T-cell (primary cell): ENCODE data around the gene TSGA10. TPM values are rescaled to one million over a fixed set of nuclear protein-coding genes. Genes with fewer than 3 reads are reported as not detected.

Experiments
- ATAC-seq, 4 experiments: fragments of 200-7000 bp in 3 of 4; fragments of 150-1000 bp in 1 of 4; cut with Tn5 transposase; replicated peaks in 1 of 4; 1 replicate in 3 of 4; 2 replicates in 1 of 4; pipeline ENCODE4 v1.10.0; 2021; ENCODE audit warnings: moderate library complexity in 3 of 4, mild to moderate bottlenecking in 2 of 4, moderate number of reproducible peaks in 1 of 4
- CTCF ChIA-PET, 2 donors: fragments of 300-600 bp; sonication (Branson Sonifier 250); formaldehyde crosslinking; loops; one replicate each; lab custom pipeline; 2022; ENCODE audit warnings: antibody characterized with exemption in 2 of 2; lab: Charles Lee
- POLR2A ChIA-PET, 2 donors: fragments of 300-600 bp; sonication (Branson Sonifier 250); formaldehyde crosslinking; loops; one replicate each; lab custom pipeline; 2022; ENCODE audit warnings: antibody characterized with exemption in 2 of 2; lab: Charles Lee
- DNase-seq, 35 experiments: peaks; one replicate each; pipeline versions ENCODE4 v3.0.0 to v3.0.0-alpha.2; 2013 to 2023
- H3K27ac ChIP-seq: one replicate; pipeline ENCODE4 v1.5.1; 2013; ENCODE audit warnings: low read length
- H3K27me3 ChIP-seq, 2 experiments: replicated peaks in 1 of 2; 1 replicate in 1 of 2; 2 replicates in 1 of 2; pipeline versions ENCODE4 v1.6.1 to v1.7.0; 2013; ENCODE audit warnings: low read length in 1 of 2, mixed read lengths in 1 of 2; ENCODE audit not compliant: control insufficient read depth in 2 of 2, insufficient read depth in 2 of 2; ENCODE audit errors: extremely low read depth in 1 of 2
- H3K36me3 ChIP-seq, 2 donors: 1 replicate in 1 of 2; 2 replicates in 1 of 2; pipeline versions ENCODE4 v1.6.1 to v1.7.0; 2013; ENCODE audit warnings: low read length in 1 of 2; ENCODE audit not compliant: control insufficient read depth in 2 of 2, insufficient read depth in 1 of 2; ENCODE audit errors: extremely low read depth in 1 of 2
- H3K4me1 ChIP-seq, 2 experiments: 1 replicate in 1 of 2; 2 replicates in 1 of 2; pipeline versions ENCODE4 v1.6.1 to v1.7.0; 2013; ENCODE audit warnings: low read length in 2 of 2, mixed read lengths in 1 of 2; ENCODE audit not compliant: insufficient read depth in 2 of 2, control insufficient read depth in 1 of 2; ENCODE audit errors: extremely low read depth in 1 of 2
- H3K4me3 ChIP-seq, 2 donors: 1 replicate in 1 of 2; 2 replicates in 1 of 2; pipeline versions ENCODE4 v1.5.1 to v1.7.0; 2013; ENCODE audit warnings: mild to moderate bottlenecking in 2 of 2, low read length in 1 of 2, moderate library complexity in 1 of 2; ENCODE audit not compliant: control insufficient read depth in 1 of 2; ENCODE audit errors: extremely low read depth in 1 of 2
- H3K9me3 ChIP-seq: 2 replicates; pipeline ENCODE4 v1.7.0; 2013
- H3K27ac Mint-ChIP-seq, 2 donors: one replicate each; pipeline ENCODE4 v1.8.0; 2020 to 2021; ENCODE audit warnings: mild to moderate bottlenecking in 2 of 2, mixed read lengths in 2 of 2
- H3K27me3 Mint-ChIP-seq, 2 donors: one replicate each; pipeline ENCODE4 v1.8.0; 2021 to 2022; ENCODE audit warnings: mixed read lengths in 2 of 2
- H3K36me3 Mint-ChIP-seq: one replicate; pipeline ENCODE4 v1.8.0; 2021; ENCODE audit warnings: mixed read lengths
- H3K4me1 Mint-ChIP-seq, 3 donors: one replicate each; pipeline ENCODE4 v1.8.0; 2020 to 2022; ENCODE audit warnings: mixed read lengths in 3 of 3, mild to moderate bottlenecking in 1 of 3
- H3K4me3 Mint-ChIP-seq, 3 donors: one replicate each; pipeline ENCODE4 v1.8.0; 2020 to 2022; ENCODE audit warnings: mild to moderate bottlenecking in 3 of 3, mixed read lengths in 3 of 3, moderate library complexity in 3 of 3
- H3K9me3 Mint-ChIP-seq, 3 donors: one replicate each; pipeline ENCODE4 v1.8.0; 2020 to 2022; ENCODE audit warnings: mixed read lengths in 3 of 3
- WGBS: methylation state at CpG from one replicate; pipeline ENCODE4 v1.1.5; 2013; ENCODE audit warnings: missing lambda C conversion rate; ENCODE audit not compliant: insufficient coverage; 5-methylcytosine and 5-hydroxymethylcytosine counted together
- total RNA-seq, 35 experiments: library from RNA in 6 of 35; stranded (reverse) in 6 of 35; fragments of 120-200 nt in 1 of 35; gene quantifications; one replicate each; pipeline versions ENCODE4 v1.2.1 to v1.2.4 and lab custom pipeline; 2013 to 2026

TSGA10 gene
- total RNA-seq, 5 donors from 2014 or later (not counting 1 experiment from before 2014, with no cell fraction given): 14.0 to 16.2 (median 15.8) TPM

DNA sequence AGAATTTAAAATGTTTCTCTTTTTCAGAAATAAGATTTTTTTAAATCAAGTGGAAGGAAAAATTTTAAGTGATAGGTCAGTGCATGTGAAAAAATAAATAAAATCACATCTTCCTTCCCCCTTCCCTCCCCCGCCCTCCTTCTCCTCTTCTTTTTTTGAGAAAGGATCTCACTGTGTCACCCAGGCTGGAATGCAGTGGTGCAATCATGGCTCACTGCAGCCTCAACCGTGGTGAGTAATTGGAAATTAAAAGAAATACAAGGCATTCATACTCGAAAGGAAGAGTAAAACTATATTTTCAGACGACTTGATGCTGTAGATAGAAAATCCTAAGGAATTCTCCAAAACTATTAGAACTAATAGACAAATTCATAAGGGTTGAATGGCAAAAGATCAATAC, 201.8 kb downstream of the TSGA10 start:
- ATAC-seq: no peak
- ChIA-PET POLR2A (no interaction called here), CTCF (no interaction called here)
- H3K36me3 ChIP-seq: no peaks in the 10 kb centered on the region
- no peak overlapping the region for H3K27ac ChIP-seq
- H3K4me3 ChIP-seq: no peak overlapping the region
- Mint-ChIP-seq H3K27me3 (peaks cover 25 to 30% of the 10 kb centered on the region in 2 donors), H3K36me3 (no peaks in the 10 kb centered on the region), H3K9me3 (no peaks in the 10 kb centered on the region), H3K27ac (no peak overlapping the region), H3K4me3 (no peak overlapping the region), H3K4me1 (no peaks in the 10 kb centered on the region)
- no peak for DNase-seq
- H3K27me3 ChIP-seq: peaks cover 0 to 11% of the 10 kb centered on the region in 2 experiments
- no peaks in the 10 kb centered on the region for H3K9me3 ChIP-seq
- WGBS: no CpG with 5 or more reads among the region's 4 CpGs
- H3K4me1 ChIP-seq: no peaks in the 10 kb centered on the region

- H3K4me1 ChIP-seq: no peaks in the 10 kb centered on the region
- Mint-ChIP-seq H3K36me3 (no peaks in the 10 kb centered on the region), H3K27me3 (peaks cover 33% of the 10 kb centered on the region in 2 donors), H3K4me1 (no peaks in the 10 kb centered on the region), H3K9me3 (no peaks in the 10 kb centered on the region), H3K4me3 (no peak overlapping the region), H3K27ac (no peak overlapping the region)
- no peak overlapping the region for H3K4me3 ChIP-seq
- ATAC-seq: no peak
- peaks cover 0 to 16% of the 10 kb centered on the region in 2 experiments for H3K27me3 ChIP-seq
- H3K9me3 ChIP-seq: no peaks in the 10 kb centered on the region
- WGBS: 93% methylated on average over 4 of the region's 5 CpGs
- DNase-seq: no peak
- ChIA-PET POLR2A (no interaction called here), CTCF (no interaction called here)
- H3K36me3 ChIP-seq: no peaks in the 10 kb centered on the region
- H3K27ac ChIP-seq: no peak overlapping the region
These were observed 205.6 kb downstream of the TSGA10 start for GRCh38 chr2:98948956-98949739.

DNA sequence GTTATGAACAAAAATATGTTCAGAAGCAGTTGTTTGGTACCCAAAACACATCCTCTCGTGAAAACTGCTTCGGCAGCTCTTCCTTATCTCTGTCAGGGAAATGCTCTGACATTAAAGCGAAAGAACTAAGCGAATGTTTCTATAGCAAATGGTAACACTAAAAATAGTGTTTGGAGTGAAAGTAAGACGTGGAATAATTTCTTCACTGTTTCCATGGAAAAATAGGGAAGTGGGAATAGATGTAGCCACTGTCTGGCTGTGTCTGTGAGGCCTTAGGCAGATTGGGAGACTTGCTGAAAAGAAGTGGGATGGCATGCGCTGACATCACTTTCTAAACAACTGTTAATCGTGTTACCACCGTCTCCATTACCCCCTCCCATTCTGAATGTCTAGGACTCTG, 207.2 kb downstream of the TSGA10 start:
- 82% methylated on average over 5 of the region's 8 CpGs for WGBS
- Histone ChIP-seq H3K27ac (no peak overlapping the region), H3K4me1 (no peaks in the 10 kb centered on the region), H3K4me3 (no peak overlapping the region), H3K36me3 (no peaks in the 10 kb centered on the region), H3K27me3 (peaks cover 0 to 16% of the 10 kb centered on the region in 2 experiments), H3K9me3 (no peaks in the 10 kb centered on the region)
- POLR2A ChIA-PET: no interaction called here
- peaks cover 0 to 3% (median 0%) of the 10 kb centered on the region in 3 donors for H3K9me3 Mint-ChIP-seq
- H3K27ac Mint-ChIP-seq: no peak overlapping the region
- H3K4me3 Mint-ChIP-seq: no peak overlapping the region
- H3K36me3 Mint-ChIP-seq: no peaks in the 10 kb centered on the region
- DNase-seq: no peak
- ATAC-seq: no peak
- H3K4me1 Mint-ChIP-seq: no peaks in the 10 kb centered on the region
- CTCF ChIA-PET: no interaction called here
- peaks cover 36 to 39% of the 10 kb centered on the region in 2 donors for H3K27me3 Mint-ChIP-seq

Other genes starting within 250 kb of the TSGA10 start
- gene CRACDL, start 218.7 kb downstream of the TSGA10 start, total RNA-seq: 1 to 10 TPM in 3 of 5 donors, under 1 TPM in 2; 0.23 to 2.0 (median 1.7) TPM
- 1 to 10 TPM; 2.1 to 3.1 (median 2.3) TPM for gene C2orf15, start 13.2 kb downstream of the TSGA10 start, total RNA-seq
- 10 to 100 TPM; 12.4 to 17.6 (median 13.7) TPM for gene LIPT1, start within 50 bp of the TSGA10 start, total RNA-seq
- gene MITD1, start 26.1 kb upstream of the TSGA10 start, total RNA-seq: 10 to 100 TPM; 27.5 to 60.4 (median 56.7) TPM
- gene MRPL30, start 26.2 kb upstream of the TSGA10 start, total RNA-seq: 10 to 100 TPM; 12.7 to 20.5 (median 17.9) TPM
- not detected for gene LYG2, start 100.7 kb upstream of the TSGA10 start, total RNA-seq
- gene LYG1, start 146.3 kb upstream of the TSGA10 start, total RNA-seq: 1 to 10 TPM; 1.7 to 3.3 (median 3.1) TPM
- gene TXNDC9, start 181.4 kb upstream of the TSGA10 start, total RNA-seq: 10 to 100 TPM; 12.3 to 26.2 (median 23.0) TPM
- 10 to 100 TPM; 32.0 to 44.8 (median 34.2) TPM for gene EIF5B, start 182.4 kb upstream of the TSGA10 start, total RNA-seq